HG03565 (cell line): Measurements from ENCODE around the gene EVI5L.

Source experiments
- ATAC-seq: cut with Tn5 transposase; IDR thresholded peaks from one replicate; pipeline ENCODE4 v1.9.1; 2021; ENCODE audit warnings: mild to moderate bottlenecking, moderate library complexity; ENCODE audit not compliant: unreplicated experiment

The EVI5L gene

DNA sequence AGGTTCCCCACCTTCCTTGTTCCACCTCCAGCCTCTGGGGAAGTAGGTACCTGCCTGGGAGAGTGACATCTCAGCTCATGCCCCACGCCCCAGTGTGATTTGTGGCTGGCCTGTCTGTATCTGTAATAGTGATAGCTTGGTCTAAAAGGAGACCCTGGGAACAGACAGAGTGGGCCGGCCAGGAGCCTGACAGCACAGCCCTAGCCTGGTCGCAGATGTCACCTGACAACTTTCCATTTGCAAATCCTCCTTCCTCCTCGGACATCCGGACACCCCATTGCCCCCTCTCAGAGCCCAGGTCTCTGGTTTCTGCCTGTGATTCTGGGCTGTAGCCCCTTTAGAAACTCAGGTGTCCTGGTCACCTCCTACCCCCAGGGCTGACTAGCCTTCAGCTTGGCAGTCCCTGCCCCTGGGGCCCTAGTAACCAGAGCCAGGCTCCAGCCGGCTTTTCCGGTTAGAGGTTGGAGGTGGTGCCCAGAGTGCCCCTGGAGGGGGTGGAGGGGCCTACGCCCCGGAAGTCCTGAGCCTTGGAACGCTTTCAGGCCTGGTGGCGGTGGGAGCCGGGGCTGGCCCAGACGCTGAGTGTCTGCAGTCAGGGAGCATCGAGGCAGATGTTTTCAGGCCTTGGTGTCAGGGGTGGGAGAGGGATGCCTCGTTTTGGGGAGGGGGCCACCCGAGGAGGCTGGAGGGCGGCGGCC is 64.7 kb downstream of the EVI5L start:
- no peak for ATAC-seq

DNA sequence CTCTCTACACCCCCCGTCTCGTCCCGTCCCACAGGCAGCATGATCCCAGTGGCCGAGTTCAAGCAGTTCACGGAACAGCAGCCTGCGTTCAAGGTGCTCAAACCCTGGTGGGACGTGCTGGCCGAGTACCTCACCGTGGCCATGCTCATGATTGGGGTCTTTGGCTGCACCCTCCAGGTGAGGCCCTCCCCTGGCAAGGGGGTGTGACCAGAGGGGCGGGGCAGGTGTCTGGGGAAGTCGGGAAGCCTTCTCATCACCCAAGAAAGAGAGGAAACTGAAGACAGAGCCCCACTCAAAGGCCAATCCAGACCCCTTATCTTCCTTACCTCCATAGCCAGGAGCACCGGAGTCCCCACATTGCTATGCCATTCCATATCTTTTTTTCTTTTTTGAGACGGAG is 65.5 kb downstream of the EVI5L start:
- ATAC-seq: no peak

DNA sequence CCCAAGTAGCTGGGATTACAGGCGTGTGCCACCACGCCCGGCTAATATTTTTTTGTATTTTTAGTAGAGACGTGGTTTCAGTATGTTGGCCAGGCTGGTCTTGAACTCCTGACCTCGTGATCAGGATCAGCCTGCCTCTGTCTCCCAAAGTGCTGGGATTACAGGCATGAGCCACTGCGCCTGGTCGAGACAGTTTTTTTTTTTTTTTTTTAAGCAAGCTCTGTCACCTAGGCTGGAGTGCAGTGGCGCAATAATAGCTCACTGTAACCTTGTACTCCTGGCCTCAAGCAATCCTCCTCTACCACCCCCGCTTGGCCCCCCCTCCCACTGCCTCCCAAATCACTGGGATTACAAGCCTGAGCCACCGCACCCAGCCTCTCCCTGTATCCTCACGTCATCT is 67.3 kb downstream of the EVI5L start:
- no peak for ATAC-seq

DNA sequence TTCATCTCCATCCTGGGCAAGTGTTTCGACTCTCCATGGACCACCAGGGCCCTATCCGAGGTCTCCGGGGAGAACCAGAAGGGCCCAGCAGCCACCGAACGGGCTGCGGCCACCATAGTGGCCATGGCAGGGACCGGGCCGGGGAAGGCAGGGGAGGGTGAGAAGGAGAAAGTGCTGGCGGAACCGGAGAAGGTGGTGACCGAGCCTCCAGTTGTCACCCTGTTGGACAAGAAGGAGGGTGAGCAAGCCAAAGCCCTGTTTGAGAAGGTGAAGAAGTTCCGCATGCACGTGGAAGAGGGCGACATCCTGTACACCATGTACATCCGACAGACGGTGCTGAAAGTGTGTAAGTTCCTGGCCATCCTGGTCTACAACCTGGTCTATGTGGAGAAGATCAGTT is 68.9 kb downstream of the EVI5L start:
- ATAC-seq: no peak

DNA sequence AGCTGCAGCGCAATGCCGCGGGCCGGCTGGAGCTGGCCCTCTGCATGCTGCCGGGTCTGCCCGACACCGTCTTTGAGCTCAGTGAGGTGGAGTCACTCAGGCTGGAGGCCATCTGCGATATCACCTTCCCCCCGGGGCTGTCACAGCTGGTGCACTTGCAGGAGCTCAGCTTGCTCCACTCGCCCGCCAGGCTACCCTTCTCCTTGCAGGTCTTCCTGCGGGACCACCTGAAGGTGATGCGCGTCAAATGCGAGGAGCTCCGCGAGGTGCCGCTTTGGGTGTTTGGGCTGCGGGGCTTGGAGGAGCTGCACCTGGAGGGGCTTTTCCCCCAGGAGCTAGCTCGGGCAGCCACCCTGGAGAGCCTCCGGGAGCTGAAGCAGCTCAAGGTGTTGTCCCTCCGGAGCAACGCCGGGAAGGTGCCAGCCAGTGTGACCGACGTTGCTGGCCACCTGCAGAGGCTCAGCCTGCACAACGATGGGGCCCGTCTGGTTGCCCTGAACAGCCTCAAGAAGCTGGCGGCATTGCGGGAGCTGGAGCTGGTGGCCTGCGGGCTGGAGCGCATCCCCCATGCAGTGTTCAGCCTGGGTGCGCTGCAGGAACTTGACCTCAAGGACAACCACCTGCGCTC is 69.8 kb downstream of the EVI5L start:
- ATAC-seq: no peak

DNA sequence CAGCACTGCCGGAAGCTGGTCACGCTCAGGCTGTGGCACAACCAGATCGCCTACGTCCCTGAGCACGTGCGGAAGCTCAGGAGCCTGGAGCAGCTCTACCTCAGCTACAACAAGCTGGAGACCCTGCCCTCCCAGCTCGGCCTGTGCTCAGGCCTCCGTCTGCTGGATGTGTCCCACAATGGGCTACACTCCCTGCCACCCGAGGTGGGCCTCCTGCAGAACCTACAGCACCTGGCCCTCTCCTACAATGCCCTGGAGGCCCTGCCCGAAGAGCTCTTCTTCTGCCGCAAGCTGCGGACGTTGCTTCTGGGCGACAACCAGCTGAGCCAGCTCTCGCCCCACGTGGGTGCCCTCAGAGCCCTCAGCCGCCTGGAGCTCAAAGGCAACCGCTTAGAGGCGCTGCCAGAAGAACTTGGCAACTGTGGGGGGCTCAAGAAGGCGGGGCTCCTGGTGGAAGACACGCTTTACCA is 70.4 kb downstream of the EVI5L start:
- no peak for ATAC-seq

DNA sequence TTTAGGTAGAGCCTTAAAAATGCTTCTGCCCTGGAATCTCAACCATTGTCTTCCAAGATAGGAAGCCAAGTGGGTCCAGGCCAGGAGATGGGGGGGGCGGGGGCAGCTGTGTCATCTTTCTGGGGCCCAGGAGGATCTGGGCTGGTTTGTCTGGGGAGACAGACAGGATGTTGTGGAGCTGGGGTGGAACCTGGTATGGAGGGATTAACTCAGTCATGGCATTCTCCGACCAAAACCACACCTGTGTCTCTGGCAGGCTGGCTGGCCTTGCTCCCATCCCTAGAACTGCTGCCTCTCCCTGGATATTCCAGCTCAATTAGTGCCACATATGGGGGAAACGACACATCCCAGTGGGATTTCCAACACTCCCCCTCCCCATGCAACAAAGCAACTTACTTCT is 70.9 kb downstream of the EVI5L start:
- ATAC-seq: no peak

DNA sequence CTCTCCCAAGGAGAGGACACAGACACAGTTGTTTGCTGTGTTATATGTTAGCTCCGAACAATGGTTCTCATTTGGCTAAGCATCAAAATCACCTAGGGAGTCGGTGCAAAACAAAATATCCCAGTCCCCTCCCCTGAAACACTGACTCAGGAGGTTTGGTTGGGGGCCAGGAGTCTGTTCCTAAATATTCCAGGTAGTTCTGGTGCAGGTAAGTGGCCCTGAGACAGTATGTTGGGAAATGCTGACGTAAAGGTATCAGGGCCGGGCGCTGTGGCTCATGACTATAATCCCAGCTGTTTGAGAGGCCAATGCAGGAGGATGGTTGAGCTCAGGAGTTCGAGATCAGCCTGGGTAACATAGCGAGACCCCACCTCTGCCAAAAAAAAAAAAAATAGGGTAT is 71.3 kb downstream of the EVI5L start:
- ATAC-seq: no peak

DNA sequence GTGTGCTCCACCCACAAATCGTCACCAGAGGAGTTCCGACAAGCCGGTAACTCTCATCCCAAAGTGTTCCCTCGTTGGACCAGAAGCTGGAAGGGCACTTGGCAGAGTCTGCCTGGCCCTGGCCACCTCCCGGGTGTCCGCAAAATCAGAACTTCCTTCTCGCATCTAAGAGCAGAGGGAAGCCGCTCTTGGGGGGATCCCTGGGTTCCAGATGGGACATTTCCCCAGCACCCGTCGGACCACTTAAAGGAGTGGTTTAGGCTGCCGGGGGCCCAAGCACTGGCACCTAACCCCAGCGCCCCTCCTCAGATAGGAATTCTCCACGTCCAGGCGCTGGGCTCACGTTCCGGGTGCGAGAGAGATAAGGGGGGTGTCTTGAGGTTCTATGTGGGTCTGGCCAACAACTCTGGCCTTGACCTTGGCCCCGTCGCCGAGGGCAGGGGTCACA is 72.8 kb downstream of the EVI5L start:
- ATAC-seq: no peak

DNA sequence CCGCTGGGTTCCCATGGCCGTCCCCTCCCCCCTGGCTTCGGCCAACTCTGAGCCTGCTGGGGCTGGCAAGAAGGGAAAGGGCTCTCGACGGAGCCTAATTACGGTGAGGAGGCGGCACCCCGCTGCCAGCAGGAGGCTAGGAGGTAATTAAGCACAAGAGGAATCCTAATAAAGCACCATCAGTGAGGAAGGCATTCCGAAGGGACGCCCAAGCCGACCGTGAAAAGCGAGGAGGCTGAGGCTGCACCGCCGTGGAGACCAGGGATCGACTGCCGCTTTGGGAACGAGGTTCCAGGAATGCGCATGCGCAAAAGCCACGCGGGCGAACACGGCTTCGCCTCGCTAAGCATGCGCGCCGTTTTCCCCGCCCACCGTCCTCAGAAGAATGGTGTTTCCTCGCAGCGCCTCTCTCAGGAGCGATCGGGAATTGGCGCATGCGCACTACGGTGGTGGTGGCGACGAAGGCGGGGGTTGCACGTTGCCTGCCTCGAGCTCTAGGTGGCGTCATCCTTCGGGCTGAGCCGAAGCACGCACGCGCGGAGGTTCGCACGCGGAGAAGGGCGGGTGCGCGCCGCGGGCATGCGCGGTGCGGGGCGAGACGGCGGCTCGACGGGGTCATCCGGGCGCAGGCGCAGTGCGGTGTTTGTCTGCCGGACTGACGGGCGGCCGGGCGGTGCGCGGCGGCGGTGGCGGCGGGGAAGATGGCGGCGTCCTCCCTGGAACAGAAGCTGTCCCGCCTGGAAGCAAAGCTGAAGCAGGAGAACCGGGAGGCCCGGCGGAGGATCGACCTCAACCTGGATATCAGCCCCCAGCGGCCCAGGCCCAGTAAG is 73.4 kb downstream of the EVI5L start, which contains the start of gene MAP2K7:
Gene MAP2K7 (plus strand): TSS at position 634 of the 830 bp plus-strand sequence. CDS start 68 bp downstream, at position 702.
- peak; percentile 89 for ATAC-seq

DNA sequence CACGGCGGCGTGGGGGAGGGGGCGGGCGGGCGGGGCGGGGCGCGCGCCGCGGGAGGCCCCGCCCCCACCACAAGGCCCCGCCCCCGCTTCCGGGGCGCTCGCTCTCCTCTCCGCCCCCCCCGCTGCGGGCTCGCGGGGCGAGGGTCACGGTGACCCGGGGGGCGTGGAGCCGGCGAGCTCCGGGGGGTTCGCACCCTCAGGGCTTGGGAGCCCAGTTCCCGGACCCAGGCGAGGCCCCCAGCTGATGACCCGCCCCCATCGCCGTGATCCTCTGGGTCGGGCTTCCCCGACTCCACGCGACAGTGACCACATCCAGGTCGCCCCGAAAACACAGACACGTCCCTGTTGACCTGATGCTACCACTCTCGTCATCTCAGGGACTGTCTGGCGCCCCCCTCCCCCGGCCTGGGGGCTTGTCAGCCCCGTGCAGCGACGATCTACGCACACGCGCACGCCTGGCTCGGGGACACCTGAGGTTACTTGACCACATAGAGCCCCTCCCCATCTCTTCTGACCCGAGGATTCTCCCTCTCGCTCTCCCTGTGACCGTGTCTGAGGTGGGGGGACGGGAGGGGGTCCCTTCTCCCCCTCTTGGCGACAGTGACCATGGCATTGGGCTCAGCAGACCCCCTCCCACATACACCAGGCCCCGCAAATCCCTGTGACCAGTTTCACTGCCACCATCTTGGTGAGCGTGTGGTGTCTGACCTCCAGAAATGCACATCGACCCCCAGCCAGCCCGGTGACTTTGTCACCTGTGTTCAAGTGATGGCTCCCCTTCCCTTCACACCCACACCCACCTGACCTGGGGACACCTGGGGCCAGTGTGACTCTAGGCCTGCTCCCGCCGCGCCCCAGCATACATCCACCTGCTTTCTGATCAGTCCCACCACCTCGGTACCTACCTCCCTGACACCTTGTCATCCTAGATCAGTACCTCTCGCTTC is 74.3 kb downstream of the EVI5L start:
- peak; percentile 10 for ATAC-seq

DNA sequence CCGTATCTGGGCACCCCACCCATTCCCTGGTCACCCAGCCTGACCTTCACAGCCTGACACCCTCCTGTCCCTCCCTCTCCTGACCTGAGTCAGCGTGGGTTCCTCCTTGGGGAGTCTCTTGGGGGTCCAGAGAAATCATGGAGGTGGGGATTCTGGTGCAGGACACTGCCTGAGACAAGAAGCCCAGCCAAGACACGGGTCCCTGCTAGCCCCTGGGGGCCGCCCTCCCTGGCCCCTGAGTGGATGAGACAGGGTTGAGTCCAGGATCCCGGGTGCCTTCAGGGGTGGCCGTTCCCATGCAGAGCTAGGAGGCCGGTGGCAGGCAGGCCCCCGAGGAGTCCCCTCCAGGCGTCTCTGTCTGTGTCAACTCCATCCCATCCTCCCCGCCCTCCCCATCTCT is 75.2 kb downstream of the EVI5L start:
- no peak for ATAC-seq

DNA sequence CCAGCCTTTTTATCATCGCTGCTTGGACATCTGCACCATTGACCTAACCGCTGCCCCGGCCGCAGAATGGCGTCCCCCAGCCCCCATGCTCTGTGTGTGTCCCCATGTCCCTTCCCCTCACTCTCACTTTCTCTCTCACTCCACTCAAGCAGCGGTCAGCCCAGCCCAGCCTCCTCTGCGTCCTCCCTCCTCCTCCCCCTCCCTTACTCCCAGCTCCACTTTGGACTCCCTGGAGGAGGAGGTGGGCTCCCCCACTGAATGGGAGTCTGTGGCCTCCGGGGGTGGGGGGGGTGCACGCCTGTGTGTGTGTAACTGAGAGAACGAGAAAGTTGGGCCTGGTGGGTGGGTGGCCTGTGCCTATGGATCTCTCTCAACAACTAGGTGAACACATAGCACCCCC is 75.8 kb downstream of the EVI5L start:
- no peak for ATAC-seq

DNA sequence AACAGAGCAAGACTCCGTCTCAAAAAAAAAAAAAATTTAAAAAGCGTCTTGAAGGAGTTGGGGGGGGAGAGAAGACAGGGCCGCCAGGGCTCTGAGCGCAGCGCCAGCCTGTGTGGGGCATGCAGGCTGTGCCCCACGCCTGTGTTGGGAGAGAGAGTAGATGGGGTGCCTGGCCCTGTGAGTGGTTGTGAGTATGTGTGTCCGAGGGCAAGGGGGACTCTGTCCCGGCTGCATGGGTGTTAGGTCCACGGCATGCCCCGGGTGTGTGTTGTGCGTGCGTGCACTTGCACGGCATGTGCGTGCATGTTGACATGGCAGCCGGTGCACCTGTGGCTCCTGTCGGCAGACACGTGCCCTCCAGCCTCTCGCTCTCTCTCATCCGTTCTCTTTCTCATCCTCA is 77.1 kb downstream of the EVI5L start:
- ATAC-seq: no peak

DNA sequence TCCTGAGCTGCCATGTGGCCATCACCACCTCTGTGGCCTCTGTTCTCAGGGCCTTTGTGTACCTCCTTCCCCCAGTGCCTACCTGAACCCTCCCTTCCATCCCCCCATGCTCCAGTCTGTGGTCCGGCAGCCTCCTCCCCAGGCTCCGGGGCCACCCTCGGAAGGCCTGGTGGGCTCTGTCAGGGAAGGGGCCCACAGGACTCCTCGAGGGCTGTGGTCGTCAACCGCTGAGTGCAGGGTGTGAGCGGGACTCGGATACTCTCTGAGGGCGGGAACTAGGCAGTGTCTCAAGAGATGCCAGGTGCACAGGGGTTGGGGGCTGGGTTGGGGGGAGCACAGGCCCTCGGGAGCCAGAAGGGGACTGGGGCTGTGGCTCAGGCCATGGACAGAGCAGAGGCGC is 77.5 kb downstream of the EVI5L start:
- no peak for ATAC-seq

DNA sequence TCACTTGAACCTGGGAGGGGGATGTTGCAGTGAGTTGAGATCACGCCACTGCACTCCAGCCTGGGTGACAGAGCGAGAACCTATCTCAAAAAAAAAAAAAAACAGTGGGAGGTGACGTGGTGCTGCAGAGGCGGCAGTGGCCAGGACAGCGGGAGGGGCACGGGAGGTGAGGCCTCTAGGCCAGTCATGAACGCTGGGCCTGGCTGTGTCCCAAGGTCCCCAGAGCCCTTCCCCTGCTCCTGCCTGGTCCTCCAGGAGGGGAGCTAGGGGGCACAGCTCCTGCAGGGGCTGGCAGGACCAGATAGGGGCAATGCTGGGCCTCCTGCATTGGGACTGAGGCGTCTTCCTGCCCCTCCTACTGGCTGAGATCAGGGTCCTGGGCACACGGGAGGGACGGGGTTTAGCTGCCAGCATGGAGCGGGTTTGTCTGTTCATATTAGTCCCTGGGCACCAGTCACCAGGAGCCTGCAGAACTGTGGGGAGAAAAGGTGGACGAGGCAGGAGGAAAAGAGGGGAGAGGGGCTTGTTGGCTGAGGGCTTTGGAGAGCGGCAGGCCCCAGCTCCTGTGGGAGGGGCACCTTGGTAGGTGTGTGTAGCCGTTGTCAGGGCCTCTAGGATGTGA is 78.2 kb downstream of the EVI5L start:
- ATAC-seq: no peak

DNA sequence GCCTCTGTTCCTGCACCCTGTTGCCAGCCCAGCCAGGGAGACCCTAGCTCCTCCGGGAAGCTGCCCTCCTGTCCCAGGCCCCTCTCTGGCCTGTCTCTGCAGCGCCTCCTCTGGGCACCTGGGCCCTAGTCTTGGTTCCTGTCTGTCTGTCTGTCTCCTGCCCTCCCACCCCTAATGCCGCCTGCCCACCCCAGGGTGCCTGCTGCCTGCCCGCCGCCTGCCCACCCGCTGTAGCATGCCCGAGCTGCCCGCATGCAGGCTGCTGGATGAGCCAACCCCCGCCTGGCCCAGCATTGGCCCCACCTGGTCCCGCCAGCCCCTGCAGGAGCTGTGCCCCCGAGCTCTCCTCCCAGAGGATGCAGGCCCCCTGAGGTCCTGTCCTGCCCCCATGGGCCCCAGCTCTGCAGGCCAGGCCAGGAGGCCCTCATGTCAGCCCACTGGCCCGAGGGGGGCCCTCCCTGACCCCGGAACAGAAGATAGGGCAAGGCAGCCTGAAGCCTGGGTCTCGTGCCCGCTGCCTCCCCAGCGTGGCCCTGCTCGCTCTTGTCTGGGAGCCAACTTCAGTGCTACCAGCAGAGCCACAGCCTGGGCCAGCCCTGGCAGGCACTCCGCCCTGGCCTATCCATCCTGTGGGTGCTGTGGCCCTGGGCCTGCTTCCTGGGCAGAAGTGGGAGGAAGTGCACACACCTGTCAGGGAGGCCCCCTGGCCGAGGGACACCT is 78.9 kb downstream of the EVI5L start:
- no peak for ATAC-seq

DNA sequence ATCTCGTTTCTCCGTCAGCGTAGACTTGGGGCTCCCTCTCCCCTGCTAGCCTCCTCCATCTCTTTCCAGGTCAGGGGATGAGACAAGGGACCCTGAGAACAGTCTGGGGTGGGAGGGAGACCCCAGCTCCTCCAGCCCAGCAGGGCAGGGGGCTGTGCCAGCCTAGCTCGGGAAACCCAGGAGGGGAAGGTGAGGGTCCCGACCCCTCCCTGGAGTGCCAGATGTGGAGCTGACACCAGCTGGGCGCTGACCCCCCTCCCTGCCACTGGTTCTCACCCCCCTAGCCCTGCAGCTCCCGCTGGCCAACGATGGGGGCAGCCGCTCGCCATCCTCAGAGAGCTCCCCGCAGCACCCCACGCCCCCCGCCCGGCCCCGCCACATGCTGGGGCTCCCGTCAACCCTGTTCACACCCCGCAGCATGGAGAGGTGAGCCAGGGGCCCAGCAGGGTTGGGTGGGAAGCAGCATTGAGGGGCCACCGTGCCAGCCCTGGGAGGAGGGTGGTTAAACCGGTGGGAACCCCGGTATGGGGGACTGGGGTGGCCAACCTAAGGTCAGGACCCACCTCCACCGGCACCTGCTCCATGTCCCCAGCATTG is 79.6 kb downstream of the EVI5L start:
- ATAC-seq: no peak
